Stimulated activated naive CD8-positive, alpha-beta T cell treated with anti-CD3 and anti-CD28 coated beads, Interleukin-15, amount 100 ng/mL, for 72 hours (primary cell): Measurements from ENCODE around the gene APOC4.

Experiments used
- ATAC-seq: fragments of 150-1000 bp; cut with Tn5 transposase; 2 replicates; pipeline ENCODE4 v1.10.0; 2021; ENCODE audit warnings: mild to moderate bottlenecking, moderate library complexity
- DNase-seq, 2 donors: peaks; one replicate each; pipeline ENCODE4 v3.0.0; 2021 to 2022
- H3K27ac Mint-ChIP-seq, 2 donors: one replicate each; pipeline ENCODE4 v1.8.0; 2022; ENCODE audit warnings: mild to moderate bottlenecking in 2 of 2, mixed read lengths in 2 of 2, moderate library complexity in 2 of 2
- H3K27me3 Mint-ChIP-seq: one replicate; pipeline ENCODE4 v1.8.0; 2022; ENCODE audit warnings: mixed read lengths
- H3K4me1 Mint-ChIP-seq: one replicate; pipeline ENCODE4 v1.8.0; 2022; ENCODE audit warnings: mild to moderate bottlenecking, mixed read lengths
- H3K4me3 Mint-ChIP-seq, 2 donors: one replicate each; pipeline ENCODE4 v1.8.0; 2022; ENCODE audit warnings: mild to moderate bottlenecking in 2 of 2, mixed read lengths in 2 of 2, moderate library complexity in 1 of 2
- H3K9me3 Mint-ChIP-seq, 2 donors: one replicate each; pipeline ENCODE4 v1.8.0; 2022; ENCODE audit warnings: mixed read lengths in 2 of 2

The APOC4 gene

GRCh38 chr19:44993526-44993925 lies 51.5 kb downstream of the APOC4 start:
- H3K4me1 Mint-ChIP-seq: no peaks in the 10 kb centered on the region
- no peak overlapping the region for H3K27ac Mint-ChIP-seq
- H3K4me3 Mint-ChIP-seq: no peak overlapping the region
- ATAC-seq (no peak), DNase-seq (no peak)
- H3K27me3 Mint-ChIP-seq: no peaks in the 10 kb centered on the region
- H3K9me3 Mint-ChIP-seq: no peaks in the 10 kb centered on the region

- Mint-ChIP-seq H3K9me3 (no peaks in the 10 kb centered on the region), H3K4me1 (no peaks in the 10 kb centered on the region), H3K27ac (no peak overlapping the region)
Measured at GRCh38 chr19:44993926-44994537, 52.0 kb downstream of the APOC4 start.

More at GRCh38 chr19:44993926-44994537, 52.0 kb downstream of the APOC4 start:
- ATAC-seq (no peak), DNase-seq (no peak)
- Mint-ChIP-seq H3K27me3 (no peaks in the 10 kb centered on the region), H3K4me3 (no peak overlapping the region)
